ENCODE measurements around the gene CLEC18C.
"Not testable (repeated sequence)": the region's sequence is repeated elsewhere in the genome, so short reads cannot be mapped to it uniquely, and the experiment has no call there.

CLEC18C gene

DNA sequence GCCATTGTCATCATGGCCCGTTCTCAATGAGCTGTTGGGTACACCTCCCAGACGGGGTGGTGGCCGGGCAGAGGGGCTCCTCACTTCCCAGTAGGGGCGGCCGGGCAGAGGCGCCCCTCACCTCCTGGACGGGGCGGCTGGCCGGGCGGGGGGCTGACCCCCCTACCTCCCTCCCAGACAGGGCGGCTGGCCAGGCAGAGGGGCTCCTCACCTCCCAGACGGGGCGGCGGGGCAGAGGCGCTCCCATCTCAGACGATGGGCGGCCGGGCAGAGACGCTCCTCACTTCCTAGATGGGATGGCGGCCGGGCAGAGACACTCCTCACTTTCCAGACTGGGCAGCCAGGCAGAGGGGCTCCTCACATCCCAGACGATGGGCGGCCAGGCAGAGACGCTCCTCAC, 51.1 kb downstream of the CLEC18C start:
- H3K4me1 ChIP-seq (ENCODE audit: control insufficient read depth, low read depth, low read length); H3K9ac ChIP-seq (ENCODE audit: low read length); H3K27ac ChIP-seq (ENCODE audit: low read length); H3K36me3 ChIP-seq (ENCODE audit: control insufficient read depth, low read depth, low read length); H3K4me3 ChIP-seq (ENCODE audit: low read length); H3K27me3 ChIP-seq (ENCODE audit: control insufficient read depth, insufficient read depth, low read length); H3K9me3 ChIP-seq (ENCODE audit: control insufficient read depth, low read depth, low read length): not testable (repeated sequence)

DNA sequence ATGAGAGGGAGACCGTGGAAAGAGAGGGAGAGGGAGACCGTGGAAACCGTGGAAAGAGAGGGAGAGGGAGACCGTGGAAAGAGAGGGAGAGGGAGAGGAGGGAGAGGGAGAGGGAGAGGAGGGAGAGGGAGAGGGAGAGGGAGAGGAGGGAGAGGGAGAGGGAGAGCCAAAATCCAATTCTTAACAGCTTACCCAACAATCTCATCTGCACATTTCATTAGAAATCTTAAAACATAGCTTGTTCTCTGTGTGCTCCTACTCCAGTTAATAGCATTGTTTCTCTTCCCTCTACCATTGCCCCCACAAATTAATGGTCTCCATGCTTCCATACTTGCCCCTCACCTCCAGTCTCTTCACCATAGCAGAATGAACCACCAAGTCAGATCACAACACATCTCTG, 51.8 kb downstream of the CLEC18C start:
- H3K27ac ChIP-seq (ENCODE audit: low read length); H3K27me3 ChIP-seq (ENCODE audit: control insufficient read depth, insufficient read depth, low read length); H3K9me3 ChIP-seq (ENCODE audit: control insufficient read depth, low read depth, low read length); H3K4me3 ChIP-seq (ENCODE audit: low read length); H3K36me3 ChIP-seq (ENCODE audit: control insufficient read depth, low read depth, low read length); H3K9ac ChIP-seq (ENCODE audit: low read length); H3K4me1 ChIP-seq (ENCODE audit: control insufficient read depth, low read depth, low read length): not testable (repeated sequence)

DNA sequence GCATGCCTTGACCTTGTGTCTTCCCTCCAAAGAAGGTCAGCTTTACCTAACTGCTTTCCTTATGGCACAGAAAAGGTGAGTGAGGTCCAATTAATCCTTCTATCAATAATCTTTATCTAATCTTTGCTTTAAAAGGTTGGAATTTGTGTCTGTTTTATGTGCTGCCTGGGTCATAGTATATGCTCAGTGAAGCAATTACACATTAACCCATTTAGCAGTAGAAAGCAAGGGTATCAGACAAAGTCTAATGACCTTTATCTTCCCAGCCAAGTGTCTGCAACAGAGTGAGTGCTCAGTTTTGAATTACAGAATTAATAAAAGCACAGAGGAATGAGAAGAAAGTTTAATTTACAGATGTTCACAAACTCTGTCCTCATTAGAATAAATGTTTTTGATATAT, 52.4 kb downstream of the CLEC18C start:
- H3K9me3 ChIP-seq (ENCODE audit: control insufficient read depth, low read depth, low read length); H3K36me3 ChIP-seq (ENCODE audit: control insufficient read depth, low read depth, low read length); H3K9ac ChIP-seq (ENCODE audit: low read length); H3K4me3 ChIP-seq (ENCODE audit: low read length); H3K27me3 ChIP-seq (ENCODE audit: control insufficient read depth, insufficient read depth, low read length); H3K27ac ChIP-seq (ENCODE audit: low read length); H3K4me1 ChIP-seq (ENCODE audit: control insufficient read depth, low read depth, low read length): not testable (repeated sequence)

DNA sequence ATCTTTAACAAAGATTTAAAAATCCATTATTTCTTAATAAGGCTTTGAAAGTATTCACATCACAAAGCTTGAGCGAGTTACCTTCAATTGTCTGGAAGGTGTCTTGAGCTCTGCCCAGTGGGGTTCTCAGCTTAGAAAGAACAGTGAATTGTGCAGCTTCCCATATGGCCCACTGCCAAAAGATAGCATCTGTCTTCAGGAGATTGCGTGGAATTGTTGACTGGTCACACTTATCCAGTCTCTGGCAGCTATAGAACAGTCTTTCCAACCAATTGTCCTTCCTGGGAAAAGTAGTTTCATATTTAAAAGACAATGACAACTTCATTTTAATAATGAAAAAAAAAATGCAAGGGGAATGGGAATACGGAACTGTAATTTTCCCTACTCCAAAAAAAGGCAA, 58.2 kb downstream of the CLEC18C start:
- not testable (repeated sequence) for H3K36me3 ChIP-seq (ENCODE audit: control insufficient read depth, low read depth, low read length); H3K4me3 ChIP-seq (ENCODE audit: low read length); H3K4me1 ChIP-seq (ENCODE audit: control insufficient read depth, low read depth, low read length); H3K9ac ChIP-seq (ENCODE audit: low read length); H3K9me3 ChIP-seq (ENCODE audit: control insufficient read depth, low read depth, low read length); H3K27ac ChIP-seq (ENCODE audit: low read length); H3K27me3 ChIP-seq (ENCODE audit: control insufficient read depth, insufficient read depth, low read length)

Data from iPS-18a (cell line).